Measurements from ENCODE around the gene VOPP1.
A peak's percentile ranks its signal among the peaks of the same experiment; 100 is the strongest.

VOPP1 gene

GRCh38 chr7:55555160-55555559 is 17.1 kb downstream of the VOPP1 start:
- DNase-seq (ENCODE audit: low read depth), result no peak

DNA sequence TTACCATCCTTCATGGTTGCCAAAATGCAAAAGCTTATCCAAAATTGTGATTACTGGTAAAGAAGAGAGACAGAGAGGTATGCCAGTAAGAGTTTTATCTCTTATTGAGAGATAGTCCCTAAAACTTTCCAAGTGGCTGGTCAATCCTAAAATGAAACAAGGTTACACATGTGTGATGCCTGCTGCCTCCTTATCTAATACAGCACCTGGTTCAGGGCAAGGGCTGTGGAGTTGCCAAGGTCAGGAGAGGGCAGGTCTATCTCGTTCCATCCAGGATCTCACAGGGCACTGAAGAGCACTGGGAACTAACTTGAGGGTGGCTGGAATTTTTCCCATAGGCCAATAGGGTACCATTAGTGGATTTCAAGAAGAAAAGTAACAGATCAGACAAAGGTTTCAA is 18.3 kb downstream of the VOPP1 start:
- no peak for DNase-seq (ENCODE audit: low read depth)

- no peak for DNase-seq (ENCODE audit: low read depth)
These were observed 19.3 kb downstream of the VOPP1 start for GRCh38 chr7:55553024-55553345.

DNA sequence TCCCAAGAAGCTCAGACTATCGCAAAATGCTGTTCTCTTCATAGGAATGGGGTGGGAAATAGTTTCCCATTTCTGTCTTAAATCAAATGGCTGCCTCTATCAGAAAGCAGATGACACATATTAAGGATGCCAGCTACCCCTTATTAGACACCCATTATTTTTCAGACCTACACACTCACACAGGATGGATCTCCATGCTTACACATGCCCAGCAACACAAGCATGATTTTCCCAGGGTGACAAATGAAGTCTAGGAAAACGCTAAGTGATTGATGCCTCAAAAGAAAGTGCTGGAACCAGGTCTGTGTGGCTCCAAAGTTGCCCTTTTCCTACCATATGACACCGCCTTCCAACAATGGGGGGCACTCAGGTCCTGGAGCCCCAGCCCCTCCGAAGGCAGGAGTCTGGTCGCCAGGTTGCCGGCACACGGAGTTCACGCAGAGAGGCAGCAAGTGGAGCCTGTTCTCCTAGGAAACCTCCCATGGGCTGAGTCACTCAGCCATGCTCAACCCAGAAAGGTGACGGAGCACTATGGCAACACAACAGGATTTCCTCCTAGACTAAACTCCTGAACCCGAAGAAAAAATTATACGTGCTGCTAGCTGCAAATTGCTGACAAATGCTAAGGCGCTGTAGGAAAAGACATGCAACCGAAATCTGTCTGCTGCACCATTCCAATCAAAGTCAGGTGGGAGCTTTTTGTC is 19.8 kb downstream of the VOPP1 start:
- DNase-seq (ENCODE audit: low read depth), result peak; percentile 81

- DNase-seq (ENCODE audit: low read depth), result no peak
These were observed 21.3 kb downstream of the VOPP1 start for GRCh38 chr7:55550841-55551537.

DNA sequence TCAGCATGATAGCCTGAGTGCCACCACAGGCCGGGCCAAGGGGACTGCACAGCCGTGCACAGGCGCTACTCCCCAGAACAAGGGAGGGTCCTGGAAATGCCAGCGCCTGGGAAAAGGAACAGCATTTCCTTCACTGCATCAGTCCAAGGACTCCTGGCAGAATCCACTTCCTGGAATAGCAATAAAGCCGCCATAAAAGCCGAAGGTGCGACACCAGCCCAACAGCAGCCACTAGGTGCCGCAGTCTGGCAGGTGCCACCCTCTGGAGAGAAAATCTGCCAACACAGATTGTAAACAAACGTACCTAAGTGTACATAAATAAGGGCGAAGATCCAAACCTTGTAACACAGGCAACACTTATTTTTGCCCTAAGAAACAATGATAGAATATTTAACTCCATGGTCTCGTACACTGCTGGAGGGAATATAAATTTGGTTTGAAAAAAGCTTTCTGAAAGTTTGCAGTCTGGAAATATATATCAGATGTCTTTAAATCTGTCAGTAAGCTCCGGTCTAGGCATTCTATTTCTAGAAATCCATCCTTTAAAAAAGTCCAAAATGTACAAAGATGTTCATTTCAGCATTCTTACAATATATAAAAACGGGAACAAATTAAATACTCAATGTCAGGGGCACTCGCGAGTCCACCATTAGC is 22.2 kb downstream of the VOPP1 start:
- DNase-seq (ENCODE audit: low read depth), result no peak

- no peak for DNase-seq (ENCODE audit: low read depth)
These were observed 22.8 kb downstream of the VOPP1 start for GRCh38 chr7:55549457-55549856.

- DNase-seq (ENCODE audit: low read depth), result no peak
These were observed 24.0 kb downstream of the VOPP1 start for GRCh38 chr7:55548295-55548731.

- peak; percentile 86 for DNase-seq (ENCODE audit: low read depth)
These were observed 25.5 kb downstream of the VOPP1 start for GRCh38 chr7:55546814-55547213.

- peak; percentile 73 for DNase-seq (ENCODE audit: low read depth)
These were observed 26.8 kb downstream of the VOPP1 start for GRCh38 chr7:55545496-55545895.

DNA sequence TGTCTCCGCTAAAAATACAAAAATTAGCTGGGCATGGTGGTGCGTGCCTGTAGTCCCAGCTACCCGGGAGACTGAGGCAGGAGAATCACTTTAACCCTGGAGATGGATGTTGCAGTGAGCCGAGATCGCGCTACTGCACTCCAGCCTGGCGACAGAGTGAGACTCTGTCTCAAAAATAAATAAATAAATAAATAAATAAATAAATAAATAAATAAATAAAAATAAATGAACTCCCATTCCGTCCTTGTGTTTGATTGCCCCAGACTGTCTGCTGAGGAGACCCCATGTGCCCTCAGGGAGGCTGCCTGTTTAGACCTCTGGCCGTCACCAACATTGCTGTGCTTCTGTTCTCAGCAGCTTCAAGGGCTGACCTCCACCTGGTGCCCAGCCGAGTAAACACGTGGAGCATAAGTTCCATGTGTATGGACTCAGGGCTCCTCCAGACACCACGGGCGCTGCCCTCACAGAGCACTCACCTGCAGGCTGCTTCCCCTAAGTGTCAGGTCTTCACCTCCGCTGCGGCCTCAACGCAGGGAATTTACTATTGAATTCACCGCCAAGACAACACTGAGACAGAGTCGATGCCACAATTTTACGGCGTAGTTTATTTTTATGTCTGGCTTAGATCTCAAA is 32.0 kb downstream of the VOPP1 start:
- DNase-seq (ENCODE audit: low read depth), result no peak

GRCh38 chr7:55539380-55539779 is 32.9 kb downstream of the VOPP1 start:
- DNase-seq (ENCODE audit: low read depth), result peak; percentile 42

- DNase-seq (ENCODE audit: low read depth), result peak; percentile 95
These were observed 33.8 kb downstream of the VOPP1 start for GRCh38 chr7:55538538-55538937.

DNA sequence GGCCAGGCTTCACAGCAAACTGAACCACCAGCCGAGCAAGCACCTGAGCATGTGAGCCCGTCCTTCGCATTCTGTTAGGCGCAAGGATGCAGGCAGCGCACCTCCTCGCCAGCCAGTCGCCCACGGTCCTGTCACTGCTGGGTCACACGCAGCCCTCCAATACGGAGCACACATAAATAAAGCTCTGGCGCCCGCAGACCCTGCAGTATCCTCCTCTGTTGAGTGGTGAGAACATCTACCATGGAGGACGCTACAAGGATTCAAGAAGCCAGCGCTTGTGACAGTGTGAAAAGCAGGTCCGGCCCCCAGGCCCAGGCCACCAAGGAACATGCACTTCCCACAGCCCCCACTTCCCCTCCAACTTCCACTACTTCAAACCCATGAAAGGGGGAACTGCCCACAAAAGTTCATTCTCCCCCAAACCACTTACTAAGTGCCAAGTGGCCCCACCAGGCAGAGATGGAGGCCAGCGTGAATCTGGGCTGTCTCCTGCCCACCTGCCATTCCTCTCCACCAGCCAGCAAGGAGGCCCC is 34.8 kb downstream of the VOPP1 start:
- no peak for DNase-seq (ENCODE audit: low read depth)

DNA sequence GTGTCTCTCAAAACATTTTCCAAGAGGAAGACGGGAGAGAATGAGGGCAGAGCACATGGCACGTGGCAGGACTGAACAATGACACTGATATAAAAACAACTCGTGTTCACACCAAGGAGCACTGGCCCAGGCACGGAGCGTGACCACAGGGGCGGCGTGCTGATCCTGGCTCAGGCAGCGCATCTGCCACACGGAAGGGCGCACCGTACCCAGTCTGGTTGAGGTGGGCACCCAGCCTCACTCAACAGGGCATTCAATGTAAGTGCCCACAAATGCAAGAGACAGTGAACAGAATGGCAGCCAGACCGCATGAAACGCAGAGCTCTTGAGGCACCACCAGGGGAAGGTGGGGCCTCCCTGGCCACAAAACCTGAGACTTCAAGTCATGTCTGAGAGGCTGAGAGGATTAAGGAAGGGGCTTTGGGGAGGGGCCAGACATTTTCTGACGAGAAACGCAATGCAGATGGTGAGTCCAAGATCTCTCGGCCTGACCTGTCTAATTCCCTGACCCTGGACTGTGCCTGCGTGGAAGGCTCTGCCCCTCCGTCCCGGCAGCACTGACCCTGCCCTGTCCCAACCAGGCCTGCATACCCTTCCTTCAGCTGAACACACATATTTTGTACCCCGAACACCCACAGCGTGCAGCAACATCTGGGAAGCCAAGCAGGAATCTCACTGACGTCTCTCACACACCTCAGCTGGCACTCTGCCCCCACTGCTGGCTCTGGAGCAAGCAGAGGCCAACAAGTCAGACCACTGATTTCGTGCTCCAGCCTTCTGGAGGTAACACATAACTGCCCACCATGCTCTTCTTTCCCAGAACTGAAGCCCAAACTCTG is 35.5 kb downstream of the VOPP1 start:
- no peak for DNase-seq (ENCODE audit: low read depth)

- no peak for DNase-seq (ENCODE audit: low read depth)
These were observed 36.7 kb downstream of the VOPP1 start for GRCh38 chr7:55535617-55536016.

DNA sequence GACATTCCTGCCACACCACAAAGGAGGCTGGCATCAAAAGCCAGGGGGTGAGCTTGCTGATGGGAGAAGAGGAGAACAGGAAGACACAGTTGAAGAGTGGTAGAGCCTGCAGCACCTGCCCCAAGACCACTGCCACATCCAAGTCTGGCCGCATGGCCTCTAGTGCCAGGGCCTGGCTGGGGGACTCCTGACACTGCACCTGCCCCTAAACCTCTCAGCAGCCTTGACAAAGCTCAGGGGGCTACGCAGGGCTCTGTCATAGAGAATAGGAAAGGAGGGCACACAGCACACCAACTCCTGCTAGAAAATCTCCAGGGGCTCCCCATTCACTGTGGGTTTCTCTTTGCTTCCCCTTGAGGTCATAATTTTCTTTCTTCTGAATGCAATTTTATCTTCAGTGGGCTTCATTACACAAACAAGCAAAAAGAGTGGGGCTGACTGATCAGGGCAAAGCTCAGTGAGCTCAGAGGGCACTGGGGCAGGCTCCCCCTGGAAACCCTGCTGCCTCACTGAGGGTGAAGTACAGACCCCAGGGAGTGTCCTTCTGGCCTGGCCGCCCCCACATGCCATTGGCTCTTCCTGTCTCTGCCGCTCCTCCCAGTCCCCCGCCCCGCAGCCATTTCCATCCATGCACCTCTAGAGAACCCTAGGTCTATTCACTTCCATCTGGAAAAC is 37.2 kb downstream of the VOPP1 start:
- DNase-seq (ENCODE audit: low read depth), result no peak

GRCh38 chr7:55534262-55534915 is 37.9 kb downstream of the VOPP1 start:
- DNase-seq (ENCODE audit: low read depth), result peak; percentile 87

GRCh38 chr7:55533729-55534080 is 38.6 kb downstream of the VOPP1 start:
- no peak for DNase-seq (ENCODE audit: low read depth)

DNA sequence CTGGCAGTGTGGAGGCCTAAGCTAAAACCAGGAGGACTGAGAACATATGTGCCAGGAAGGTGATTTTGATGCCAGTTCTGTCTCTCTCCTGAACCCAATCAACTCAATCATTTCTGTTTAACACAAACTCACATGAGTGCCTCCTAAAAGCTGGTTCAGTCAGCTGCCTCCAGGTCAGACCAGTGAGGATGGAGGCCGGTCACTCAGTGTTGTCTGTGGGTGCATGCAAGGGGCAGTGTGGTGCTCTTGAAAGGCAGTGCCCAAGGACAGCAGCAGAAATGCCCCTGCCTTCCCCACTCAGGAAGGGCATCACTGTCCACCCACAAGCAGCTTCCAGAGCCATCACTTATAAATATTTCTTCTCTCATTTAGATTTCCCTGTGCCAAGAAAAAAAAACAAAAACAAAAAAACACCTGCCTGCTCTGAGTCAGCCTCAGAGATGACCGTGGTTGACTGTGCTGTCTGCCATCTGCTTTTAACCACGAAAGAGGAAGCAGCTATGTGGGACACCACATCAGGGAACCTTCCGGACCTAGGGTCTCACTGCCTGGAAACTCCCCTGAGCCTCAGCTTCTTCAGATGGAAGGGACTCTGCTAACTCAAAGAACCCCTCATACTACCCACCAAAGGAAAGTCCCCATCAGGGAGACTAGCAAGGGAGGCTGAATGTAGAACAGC is 39.1 kb downstream of the VOPP1 start:
- peak; percentile 78 for DNase-seq (ENCODE audit: low read depth)
